Endothelial cell of umbilical vein (primary cell): ENCODE measurements around the gene PCBP4. TPM values are rescaled to one million over a fixed set of nuclear protein-coding genes. Genes with fewer than 3 reads are reported as not detected.

Source experiments
- BruUV-seq: library from RNA; stranded (reverse); fragments of 400-500 nt; replicated peaks from 2 replicates; lab custom pipeline; 2021; lab: Mats Ljungman, UMichigan
- CTCF ChIA-PET: fragments of 300-600, 350-600 bp; sonication (Branson Sonifier 250); formaldehyde crosslinking; loops from one replicate; lab custom pipeline; 2021; ENCODE audit warnings: antibody characterized with exemption, inconsistent platforms; lab: Charles Lee
- POLR2A ChIA-PET: fragments of 300-600, 350-600 bp; sonication (Branson Sonifier 250); formaldehyde crosslinking; loops from one replicate; lab custom pipeline; 2021; ENCODE audit warnings: antibody characterized with exemption, inconsistent platforms; lab: Charles Lee
- DNase-seq: peaks from one replicate; pipeline ENCODE4 v3.0.0-alpha.2; 2011; ENCODE audit warnings: low read depth, low spot score
- FAIRE-seq: peaks from 2 replicates; lab custom pipeline; 2011; peaks lifted over from hg19 to GRCh38; lab: Jason Lieb, UNC
- H2AFZ ChIP-seq: 2 replicates; pipeline ENCODE4 v1.6.0; 2012; ENCODE audit warnings: low read depth, low read length, control low read depth, inconsistent platforms
- H3K27ac ChIP-seq: 2 replicates; pipeline ENCODE4 v1.5.1; 2011; ENCODE audit warnings: low read depth, mild to moderate bottlenecking, control low read depth, low read length, moderate library complexity; ENCODE audit not compliant: insufficient read depth
- H3K27me3 ChIP-seq, 2 experiments: 2 replicates each; pipeline versions ENCODE4 v1.6.0 to v1.6.1; 2011; ENCODE audit warnings: low read length in 2 of 2, mixed read lengths in 1 of 2; ENCODE audit not compliant: control insufficient read depth in 2 of 2, insufficient read depth in 2 of 2
- H3K36me3 ChIP-seq, 2 experiments: 2 replicates in 1 of 2; 3 replicates in 1 of 2; pipeline ENCODE4 v1.5.1; 2011; ENCODE audit warnings: low read length in 2 of 2, mild to moderate bottlenecking in 1 of 2, moderate library complexity in 1 of 2; ENCODE audit not compliant: control insufficient read depth in 2 of 2, insufficient read depth in 2 of 2; ENCODE audit errors: extremely low read depth in 1 of 2
- H3K4me1 ChIP-seq: 3 replicates; pipeline ENCODE4 v1.5.1; 2011; ENCODE audit warnings: mild to moderate bottlenecking, low read length; ENCODE audit not compliant: control insufficient read depth, insufficient read depth; ENCODE audit errors: extremely low read depth
- H3K4me2 ChIP-seq: 2 replicates; pipeline ENCODE4 v1.6.1; 2011; ENCODE audit warnings: low read length, control low read depth, mixed read lengths; ENCODE audit not compliant: insufficient read depth
- H3K4me3 ChIP-seq, 3 experiments: fragments of 200-600 bp in 1 of 3; sonication (generic), shearing (Covaris generic) in 1 of 3; replicated peaks in 1 of 3; 2 replicates each; pipeline ENCODE4 v1.5.1; 2011 to 2016; ENCODE audit warnings: control low read depth in 3 of 3, low read length in 3 of 3, mild to moderate bottlenecking in 2 of 3, inconsistent platforms in 1 of 3, low read depth in 1 of 3, moderate library complexity in 1 of 3; ENCODE audit not compliant: insufficient read depth in 1 of 3
- H3K79me2 ChIP-seq: 2 replicates; pipeline ENCODE4 v1.6.0; 2012; ENCODE audit warnings: low read length, inconsistent platforms; ENCODE audit not compliant: control insufficient read depth, insufficient read depth
- H3K9ac ChIP-seq: replicated peaks from 2 replicates; pipeline ENCODE3; 2011; ENCODE audit warnings: low read length, control low read depth; ENCODE audit not compliant: insufficient read depth; ENCODE audit errors: extremely low read depth
- H3K9me1 ChIP-seq: replicated peaks from 3 replicates; pipeline ENCODE4 v1.6.0; 2011; ENCODE audit warnings: mild to moderate bottlenecking, low read length; ENCODE audit not compliant: control insufficient read depth, insufficient read depth; ENCODE audit errors: extremely low read depth
- H3K9me3 ChIP-seq: replicated peaks from 2 replicates; pipeline ENCODE4 v1.5.1; 2012; ENCODE audit warnings: low read length, inconsistent platforms; ENCODE audit not compliant: control insufficient read depth, insufficient read depth
- H4K20me1 ChIP-seq: replicated peaks from 2 replicates; pipeline ENCODE3; 2011; ENCODE audit warnings: mild to moderate bottlenecking, low read length; ENCODE audit not compliant: control insufficient read depth, insufficient read depth; ENCODE audit errors: extremely low read depth
- EZH2 ChIP-seq: IDR thresholded peaks from 2 replicates; pipeline ENCODE4 v1.6.1; 2012; ENCODE audit warnings: borderline replicate concordance, low read depth, mild to moderate bottlenecking, moderate library complexity, low read length, inconsistent platforms; ENCODE audit not compliant: severe bottlenecking
- GATA2 ChIP-seq: IDR thresholded peaks from 2 replicates; pipeline ENCODE4 v1.7.0; 2011; ENCODE audit warnings: low read depth, mild to moderate bottlenecking, moderate library complexity, mixed read lengths, low read length; ENCODE audit not compliant: insufficient read length, insufficient read depth
- MYC ChIP-seq: IDR thresholded peaks from one replicate; pipeline ENCODE4 v1.6.1; 2011; ENCODE audit warnings: mild to moderate bottlenecking, low read depth, low read length
- POLR2A ChIP-seq: IDR thresholded peaks from 2 replicates; pipeline ENCODE4 v1.6.1; 2012; ENCODE audit warnings: low read depth, mild to moderate bottlenecking, control low read depth, low read length
- POLR2AphosphoS5 ChIP-seq: IDR thresholded peaks from 2 replicates; pipeline ENCODE4 v1.6.1; 2012; ENCODE audit warnings: low read depth, mild to moderate bottlenecking, control low read depth, low read length, moderate library complexity; ENCODE audit not compliant: insufficient read depth
- dilution Hi-C: fragments of 300-500 bp; cut with MboI; formaldehyde crosslinking; loops from one replicate; pipeline ENCODE4 v1.15.0; 2019; ENCODE audit warnings: low sequenced_read_pairs; ENCODE audit not compliant: extremely low pct_ligation_motif_present
- intact Hi-C: fragments of 100-400 bp; cut with micrococcal nuclease; formaldehyde crosslinking; loops from one replicate; pipeline ENCODE4 v1.10.0; 2022
- polyA plus RNA-seq, 4 experiments: library from polyadenylated mRNA; depleted of rRNA in 3 of 4; stranded (reverse) in 3 of 4; unstranded in 1 of 4; fragments of >200 nt; gene quantifications; 2 replicates each; pipeline versions ENCODE4 v1.2.1 to v1.2.3, GENCODE V29; 2011 to 2012; ENCODE audit warnings: missing spikeins in 1 of 4
- total RNA-seq: library from RNA; stranded (reverse); gene quantifications from 2 replicates; pipeline ENCODE4 v1.2.3, GENCODE V29; 2021
- TF ChIP-seq, protein P1 (sequence below): IDR thresholded peaks from 2 replicates; pipeline ENCODE4 v1.6.1; 2011; ENCODE audit not compliant: insufficient read depth, insufficient read length
- TF ChIP-seq, protein P2 (sequence below), 2 donors: IDR thresholded peaks; 1 replicate in 1 of 2; 2 replicates in 1 of 2; pipeline ENCODE4 v1.5.1; 2011; ENCODE audit warnings: low read length in 2 of 2, mild to moderate bottlenecking in 2 of 2, moderate library complexity in 2 of 2, control low read depth in 1 of 2, inconsistent platforms in 1 of 2, low read depth in 1 of 2; ENCODE audit not compliant: insufficient read depth in 1 of 2; ENCODE audit errors: extremely low read depth in 1 of 2

PCBP4 gene
- total and polyA plus RNA-seq, 2 donors (not counting 3 experiments of a cell fraction or from before 2014, with no cell fraction given): 46.5 to 63.1 TPM

DNA sequence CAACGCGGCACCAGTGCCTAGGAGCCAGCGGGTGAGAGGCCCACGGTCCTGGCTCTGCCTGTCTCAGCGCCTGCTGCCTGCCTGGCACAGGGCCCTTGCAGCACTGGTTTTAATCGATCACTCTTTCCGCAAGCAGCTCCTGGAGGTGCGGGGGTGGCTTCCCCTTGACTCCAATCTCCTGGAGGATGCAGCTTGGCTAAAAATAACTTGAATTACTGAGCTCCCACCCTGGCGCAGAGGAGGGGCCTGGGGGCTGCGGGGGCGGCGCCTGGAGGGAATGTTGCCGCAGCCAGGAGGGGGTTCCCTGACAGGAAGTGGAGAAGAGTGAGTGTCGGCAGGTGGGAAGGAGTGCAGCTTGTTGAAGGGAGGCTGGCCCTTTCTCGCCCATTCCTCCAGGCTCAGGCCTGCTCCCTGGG, 38.3 kb upstream of the PCBP4 start:
- no peak overlapping the region for H3K9ac ChIP-seq
- H2AFZ ChIP-seq: peak overlapping the region; percentile 58
- no peaks in the 10 kb centered on the region for H3K36me3 ChIP-seq
- H3K9me1 ChIP-seq: no peaks in the 10 kb centered on the region
- no peak overlapping the region for H3K4me3 ChIP-seq
- no peak overlapping the region for H3K27ac ChIP-seq
- H3K4me2 ChIP-seq: no peak overlapping the region
- dilution Hi-C loops (no loop called here), intact Hi-C loops (no loop called here)
- BruUV-seq: no TSS peak
- H3K27me3 ChIP-seq: no peaks in the 10 kb centered on the region
- DNase-seq (peak; percentile 53), FAIRE-seq (no peak)
- TF ChIP-seq MYC (no peak), GATA2 (no peak), EZH2 (no peak), POLR2A (no peak), POLR2AphosphoS5 (no peak)
- TF ChIP-seq, protein P1, sequence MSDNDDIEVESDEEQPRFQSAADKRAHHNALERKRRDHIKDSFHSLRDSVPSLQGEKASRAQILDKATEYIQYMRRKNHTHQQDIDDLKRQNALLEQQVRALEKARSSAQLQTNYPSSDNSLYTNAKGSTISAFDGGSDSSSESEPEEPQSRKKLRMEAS: no peak
- TF ChIP-seq, protein P2, sequence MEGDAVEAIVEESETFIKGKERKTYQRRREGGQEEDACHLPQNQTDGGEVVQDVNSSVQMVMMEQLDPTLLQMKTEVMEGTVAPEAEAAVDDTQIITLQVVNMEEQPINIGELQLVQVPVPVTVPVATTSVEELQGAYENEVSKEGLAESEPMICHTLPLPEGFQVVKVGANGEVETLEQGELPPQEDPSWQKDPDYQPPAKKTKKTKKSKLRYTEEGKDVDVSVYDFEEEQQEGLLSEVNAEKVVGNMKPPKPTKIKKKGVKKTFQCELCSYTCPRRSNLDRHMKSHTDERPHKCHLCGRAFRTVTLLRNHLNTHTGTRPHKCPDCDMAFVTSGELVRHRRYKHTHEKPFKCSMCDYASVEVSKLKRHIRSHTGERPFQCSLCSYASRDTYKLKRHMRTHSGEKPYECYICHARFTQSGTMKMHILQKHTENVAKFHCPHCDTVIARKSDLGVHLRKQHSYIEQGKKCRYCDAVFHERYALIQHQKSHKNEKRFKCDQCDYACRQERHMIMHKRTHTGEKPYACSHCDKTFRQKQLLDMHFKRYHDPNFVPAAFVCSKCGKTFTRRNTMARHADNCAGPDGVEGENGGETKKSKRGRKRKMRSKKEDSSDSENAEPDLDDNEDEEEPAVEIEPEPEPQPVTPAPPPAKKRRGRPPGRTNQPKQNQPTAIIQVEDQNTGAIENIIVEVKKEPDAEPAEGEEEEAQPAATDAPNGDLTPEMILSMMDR (IDR thresholded peaks at IDR 0.05; ENCODE audit: extremely low read depth in 1 of 2, insufficient read depth in 1 of 2, low read depth in 1 of 2, low read length in 2 of 2): no peak
- ChIA-PET POLR2A (no interaction called here), CTCF (interaction anchor here (0.8 to 10.4 kb wide), 7 partner anchors 10 to 149 kb away, joined by 3 to 260 read pairs (median 14); partner anchors contain the start of genes DUSP7 and POC1A)
- no peaks in the 10 kb centered on the region for H4K20me1 ChIP-seq
- H3K79me2 ChIP-seq: no peaks in the 10 kb centered on the region
- H3K9me3 ChIP-seq: no peaks in the 10 kb centered on the region
- peaks cover 8% of the 10 kb centered on the region for H3K4me1 ChIP-seq
